HCT116 (cell line): ENCODE results near the gene ZC3H12D. TPM values are rescaled to one million over a fixed set of nuclear protein-coding genes. Genes with fewer than 3 reads are reported as not detected.

ENCODE experiments used
- ATAC-seq: fragments of 200-7000 bp; cut with Tn5 transposase; 2 replicates; pipeline ENCODE4 v1.9.1; 2020; ENCODE audit warnings: mild to moderate bottlenecking, moderate library complexity
- BruUV-seq: library from RNA; stranded (reverse); fragments of 400-500 nt; replicated peaks from 2 replicates; lab custom pipeline; 2021; lab: Mats Ljungman, UMichigan
- CTCF ChIA-PET: fragments of 300-600 bp; sonication (Branson Sonifier 250); formaldehyde crosslinking; loops from one replicate; lab custom pipeline; 2021; ENCODE audit warnings: antibody characterized with exemption; lab: Charles Lee
- POLR2A ChIA-PET: fragments of 300-600, 350-600 bp; sonication (Branson Sonifier 250); formaldehyde crosslinking; loops from one replicate; lab custom pipeline; 2021; ENCODE audit warnings: antibody characterized with exemption; lab: Charles Lee
- RAD21 ChIA-PET, 2 experiments: fragments of 300-600 bp; sonication (Branson Sonifier 250); formaldehyde crosslinking; loops; one replicate each; lab custom pipeline; 2023; ENCODE audit warnings: low total read pairs in 2 of 2; ENCODE audit not compliant: uncharacterized antibody in 2 of 2, unreplicated experiment in 2 of 2, low non-redundant PET in 1 of 2; lab: Charles Lee
- DNase-seq: peaks from one replicate; pipeline ENCODE4 v3.0.0-alpha.2; 2010; ENCODE audit warnings: low read depth, low spot score
- H2AFZ ChIP-seq: fragments of 200-600 bp; shearing (Covaris generic), sonication (generic); 2 replicates; pipeline ENCODE4 v1.6.1; 2017; ENCODE audit warnings: low read depth, mixed run types, mixed read lengths, antibody characterized with exemption, low read length; ENCODE audit not compliant: poor library complexity, severe bottlenecking
- H3K27ac ChIP-seq: 2 replicates; pipeline ENCODE4 v1.5.1; 2012; ENCODE audit warnings: low read depth, low read length
- H3K27me3 ChIP-seq: fragments of 200-600 bp; sonication (generic); 2 replicates; pipeline ENCODE4 v1.6.1; 2016; ENCODE audit warnings: mixed run types, low read length, mixed read lengths; ENCODE audit not compliant: insufficient read depth
- H3K36me3 ChIP-seq, 2 experiments: fragments of 200-500 bp in 1 of 2; fragments of 200-600 bp in 1 of 2; sonication (Bioruptor generic) in 1 of 2; sonication (generic) in 1 of 2; 2 replicates each; pipeline versions ENCODE4 v1.5.1 to v1.6.1; 2014 to 2016; ENCODE audit warnings: low read length in 2 of 2, inconsistent platforms in 1 of 2, mixed read lengths in 1 of 2, mixed run types in 1 of 2; ENCODE audit not compliant: insufficient read depth in 2 of 2, control insufficient read depth in 1 of 2
- H3K4me1 ChIP-seq, 2 experiments: fragments of 200-600 bp in 1 of 2; sonication (generic) in 1 of 2; 2 replicates each; pipeline versions ENCODE4 v1.5.1 to v1.6.1; 2012 to 2017; ENCODE audit warnings: low read length in 2 of 2, inconsistent platforms in 1 of 2, mild to moderate bottlenecking in 1 of 2, mixed read lengths in 1 of 2, mixed run types in 1 of 2, moderate library complexity in 1 of 2; ENCODE audit not compliant: insufficient read depth in 2 of 2, control insufficient read depth in 1 of 2
- H3K4me2 ChIP-seq: fragments of 200-600 bp; sonication (generic); 2 replicates; pipeline ENCODE4 v1.6.1; 2017; ENCODE audit warnings: mixed run types, low read length, mixed read lengths
- H3K4me3 ChIP-seq, 2 experiments: fragments of 200-600 bp in 1 of 2; sonication (generic) in 1 of 2; replicated peaks in 1 of 2; 2 replicates each; pipeline ENCODE4 v1.5.1; 2011 to 2016; ENCODE audit warnings: low read length in 2 of 2, control low read depth in 1 of 2, low read depth in 1 of 2, mild to moderate bottlenecking in 1 of 2, mixed read lengths in 1 of 2, mixed run types in 1 of 2
- H3K79me2 ChIP-seq: fragments of 200-600 bp; sonication (generic); 2 replicates; pipeline ENCODE4 v1.6.1; 2017; ENCODE audit warnings: mild to moderate bottlenecking, mixed run types, low read length, moderate library complexity, mixed read lengths; ENCODE audit not compliant: insufficient read depth
- H3K9ac ChIP-seq: fragments of 200-600 bp; sonication (generic); 2 replicates; pipeline ENCODE4 v1.6.1; 2016; ENCODE audit warnings: low read length, mixed read lengths
- H3K9me2 ChIP-seq: fragments of 200-600 bp; sonication (generic), shearing (Covaris generic); 2 replicates; pipeline ENCODE4 v1.6.1; 2017; ENCODE audit warnings: mixed run types, mild to moderate bottlenecking, moderate library complexity; ENCODE audit not compliant: insufficient read depth
- H3K9me3 ChIP-seq, 2 experiments: fragments of 200-500 bp in 1 of 2; fragments of 200-600 bp in 1 of 2; sonication (Bioruptor generic) in 1 of 2; sonication (generic) in 1 of 2; 2 replicates each; pipeline ENCODE4 v1.6.1; 2014 to 2017; ENCODE audit warnings: low read length in 2 of 2, mixed read lengths in 2 of 2, inconsistent platforms in 1 of 2, low read depth in 1 of 2, mild to moderate bottlenecking in 1 of 2, mixed run types in 1 of 2, moderate library complexity in 1 of 2; ENCODE audit not compliant: control insufficient read depth in 1 of 2, insufficient read depth in 1 of 2
- H4K20me1 ChIP-seq: fragments of 200-600 bp; sonication (generic), shearing (Covaris generic); 2 replicates; pipeline ENCODE4 v1.6.1; 2017; ENCODE audit warnings: mixed run types, mild to moderate bottlenecking, moderate library complexity; ENCODE audit not compliant: insufficient read depth
- CBX3 ChIP-seq: IDR thresholded peaks from 2 replicates; pipeline ENCODE4 v1.6.1; 2012; ENCODE audit warnings: low read depth
- CEBPB ChIP-seq: IDR thresholded peaks from 2 replicates; pipeline ENCODE4 v1.6.1; 2012; ENCODE audit warnings: low read depth
- ELF1 ChIP-seq: IDR thresholded peaks from 2 replicates; pipeline ENCODE4 v1.6.1; 2012; ENCODE audit warnings: low read depth, borderline replicate concordance
- EZH2 ChIP-seq: fragments of 200-600 bp; sonication (generic); IDR thresholded peaks from 2 replicates; pipeline ENCODE4 v1.6.1; 2017; ENCODE audit warnings: antibody characterized with exemption, mixed run types
- EZH2phosphoT487 ChIP-seq: fragments of 200-600 bp; IDR thresholded peaks from 2 replicates; pipeline ENCODE4 v1.6.1; 2018; ENCODE audit warnings: antibody characterized with exemption, borderline replicate concordance
- JUND ChIP-seq: IDR thresholded peaks from 2 replicates; pipeline ENCODE4 v1.6.1; 2012
- MAX ChIP-seq: IDR thresholded peaks from 2 replicates; pipeline ENCODE4 v1.6.1; 2012
- POLR2A ChIP-seq: IDR thresholded peaks from 2 replicates; pipeline ENCODE4 v1.7.0; 2011; ENCODE audit warnings: borderline replicate concordance; ENCODE audit not compliant: insufficient read depth, insufficient read length; ENCODE audit errors: extremely low read depth
- POLR2AphosphoS5 ChIP-seq: IDR thresholded peaks from 2 replicates; pipeline ENCODE4 v1.6.1; 2011; ENCODE audit warnings: mild to moderate bottlenecking, low read depth, low read length, moderate library complexity
- REST ChIP-seq: IDR thresholded peaks from 2 replicates; pipeline ENCODE4 v1.6.1; 2012; ENCODE audit warnings: low read depth
- SRF ChIP-seq: IDR thresholded peaks from 2 replicates; pipeline ENCODE4 v1.6.1; 2012; ENCODE audit warnings: low read depth
- TCF7L2 ChIP-seq: IDR thresholded peaks from 2 replicates; pipeline ENCODE4 v1.7.0; 2011; ENCODE audit warnings: borderline replicate concordance, inconsistent platforms; ENCODE audit not compliant: insufficient read depth, insufficient read length; ENCODE audit errors: extremely low read depth
- ZNF274 ChIP-seq: fragments of 200-500 bp; sonication (Bioruptor generic); IDR thresholded peaks from 2 replicates; pipeline ENCODE4 v1.6.1; 2014; ENCODE audit warnings: mild to moderate bottlenecking, low read depth, low read length, inconsistent platforms
- intact Hi-C: fragments of 100-400 bp; cut with micrococcal nuclease; formaldehyde crosslinking; loops from 2 replicates; pipeline ENCODE4 v1.10.0; 2022
- total RNA-seq: library from RNA; stranded (reverse); gene quantifications from one replicate; pipeline ENCODE4 v1.2.1, GENCODE V29; 2021; ENCODE audit not compliant: unreplicated experiment

Gene ZC3H12D
- total RNA-seq, 1 experiment from 2014 or later = 0.30 TPM

GRCh38 chr6:149433405-149433804 lies 51.4 kb downstream of the ZC3H12D start:
- ChIA-PET RAD21 (interaction anchor here in 1 of 2 experiments (1.0 kb wide), 1 partner anchor 351 kb away, joined by 3 read pairs; no protein-coding TSS in a partner anchor), CTCF (interaction anchor here (1.0 kb wide), 1 partner anchor 405 kb away, joined by 3 read pairs; no protein-coding TSS in a partner anchor), POLR2A (no interaction called here)
- no peak for TF ChIP-seq POLR2AphosphoS5
- TF ChIP-seq CEBPB = no peak
- no peak for TF ChIP-seq EZH2phosphoT487
- no peak for TF ChIP-seq POLR2A
- TF ChIP-seq CBX3 = no peak
- no peak for TF ChIP-seq MAX
- no peak for TF ChIP-seq ELF1
- TF ChIP-seq TCF7L2 = no peak
- TF ChIP-seq ZNF274 = no peak
- TF ChIP-seq SRF = no peak
- no peak for TF ChIP-seq JUND
- TF ChIP-seq REST = no peak
- no peak for TF ChIP-seq EZH2
- no TSS peak for BruUV-seq
- H3K27ac ChIP-seq = no peak overlapping the region
- no peak overlapping the region for H2AFZ ChIP-seq
- no peaks in the 10 kb centered on the region for H3K9me2 ChIP-seq
- ATAC-seq (no peak), DNase-seq (no peak)
- H3K9ac ChIP-seq = no peak overlapping the region
- no peak overlapping the region for H3K4me3 ChIP-seq
- no peak overlapping the region for H3K4me2 ChIP-seq
- no peaks in the 10 kb centered on the region for H4K20me1 ChIP-seq
- no peaks in the 10 kb centered on the region for H3K79me2 ChIP-seq
- no peaks in the 10 kb centered on the region for H3K27me3 ChIP-seq
- no peaks in the 10 kb centered on the region for H3K36me3 ChIP-seq
- intact Hi-C loops = loop anchor here (2.0 to 5.0 kb wide), 3 partner anchors 84 to 875 kb away; no protein-coding TSS in a partner anchor
- H3K4me1 ChIP-seq = peaks cover 0 to 7% of the 10 kb centered on the region in 2 experiments; a peak in 2 of 4 replicates
- no peaks in the 10 kb centered on the region for H3K9me3 ChIP-seq
